Measurements from ENCODE around the gene SPATA25.
"Not testable (repeated sequence)": the region's sequence is repeated elsewhere in the genome, so short reads cannot be mapped to it uniquely, and the experiment has no call there.

SPATA25 gene

GRCh38 chr20:45893831-45894230 is 6.4 kb upstream of the SPATA25 start:
- no peak for DNase-seq (ENCODE audit: low read depth in 2 of 2)

GRCh38 chr20:45892828-45893500 is 5.5 kb upstream of the SPATA25 start:
- DNase-seq (ENCODE audit: low read depth in 2 of 2), result no peak

GRCh38 chr20:45892049-45892825 is 4.8 kb upstream of the SPATA25 start:
- DNase-seq (ENCODE audit: low read depth in 2 of 2), result no peak

- peak; percentile 62 to 70 for DNase-seq (ENCODE audit: low read depth in 2 of 2)
Measured at GRCh38 chr20:45890985-45891983, 3.9 kb upstream of the SPATA25 start, which contains the start of the genes CTSA and NEURL2. TSS of gene CTSA (plus strand) at chr20:45891335. CDS start at chr20:45891569, 234 bp downstream. TSS of gene NEURL2 (minus strand) at chr20:45891208. CDS start at chr20:45890991, 217 bp downstream.

- no peak for DNase-seq (ENCODE audit: low read depth in 2 of 2)
Measured at GRCh38 chr20:45890077-45890984, 2.9 kb upstream of the SPATA25 start.

GRCh38 chr20:45888681-45889080 is 1.3 kb upstream of the SPATA25 start:
- DNase-seq (ENCODE audit: low read depth in 2 of 2), result no peak

- DNase-seq (ENCODE audit: low read depth in 2 of 2), result no peak
Measured at GRCh38 chr20:45886590-45887345, 654 bp downstream of the SPATA25 start.

- DNase-seq (ENCODE audit: low read depth in 2 of 2), result no peak
Measured at GRCh38 chr20:45883100-45883469, 4.3 kb downstream of the SPATA25 start.

- DNase-seq (ENCODE audit: low read depth in 2 of 2), result no peak
Measured at GRCh38 chr20:45882469-45883099, 4.8 kb downstream of the SPATA25 start.

- DNase-seq (ENCODE audit: low read depth in 2 of 2), result peak; percentile 94 to 97
Measured at GRCh38 chr20:45880988-45881788, 6.2 kb downstream of the SPATA25 start, which contains the start of gene ZSWIM1. TSS of gene ZSWIM1 (plus strand) at chr20:45881227. CDS start at chr20:45882593, 1,366 bp downstream.

GRCh38 chr20:45878076-45878761 is 9.2 kb downstream of the SPATA25 start:
- DNase-seq (ENCODE audit: low read depth in 2 of 2), result no peak

- no peak for DNase-seq (ENCODE audit: low read depth in 2 of 2)
Measured at GRCh38 chr20:45874576-45874975, 12.8 kb downstream of the SPATA25 start.

- not testable (repeated sequence) for DNase-seq (ENCODE audit: low read depth in 2 of 2)
Measured at GRCh38 chr20:45874104-45874481, 13.3 kb downstream of the SPATA25 start.

GRCh38 chr20:45873409-45874103 is 13.9 kb downstream of the SPATA25 start:
- DNase-seq (ENCODE audit: low read depth in 2 of 2), result no peak

- DNase-seq (ENCODE audit: low read depth in 2 of 2), result no peak
Measured at GRCh38 chr20:45872626-45873025, 14.8 kb downstream of the SPATA25 start.

- DNase-seq (ENCODE audit: low read depth in 2 of 2), result no peak
Measured at GRCh38 chr20:45867819-45868176, 19.6 kb downstream of the SPATA25 start.

- DNase-seq (ENCODE audit: low read depth in 2 of 2), result no peak
Measured at GRCh38 chr20:45867136-45867818, 20.1 kb downstream of the SPATA25 start.

All from stimulated activated CD8-positive, alpha-beta memory T cell treated with anti-CD3 and anti-CD28 coated beads, Interleukin-7, amount 100 ng/mL, for 1 hour (primary cell).